SK-N-SH (cell line): ENCODE measurements around the gene ENDOD1.
"Not testable (repeated sequence)": the region's sequence is repeated elsewhere in the genome, so short reads cannot be mapped to it uniquely, and the experiment has no call there.

Source experiments
- CTCF ChIP-seq: fragments of 200-600 bp; sonication (generic); IDR thresholded peaks from 2 replicates; pipeline ENCODE4 v1.6.1; 2017; ENCODE audit warnings: antibody characterized with exemption, mild to moderate bottlenecking, moderate library complexity
- EP300 ChIP-seq, 2 experiments: IDR thresholded peaks; 2 replicates each; pipeline versions ENCODE4 v1.4.0 to v1.6.1; 2012; ENCODE audit warnings: borderline replicate concordance in 1 of 2, low read depth in 1 of 2, low read length in 1 of 2
- FOXJ3 ChIP-seq: sonication (generic); formaldehyde crosslinking; IDR thresholded peaks from 2 replicates; pipeline ENCODE4 v1.5.1; 2020; ENCODE audit warnings: mild to moderate bottlenecking, missing genetic modification reagents
- GABPA ChIP-seq: IDR thresholded peaks from 2 replicates; pipeline ENCODE4 v1.4.0; 2012; ENCODE audit warnings: low read depth, mild to moderate bottlenecking
- JUND ChIP-seq: IDR thresholded peaks from 2 replicates; pipeline ENCODE4 v1.4.0; 2012
- POLR2AphosphoS5 ChIP-seq: IDR thresholded peaks from 2 replicates; pipeline ENCODE4 v1.6.1; 2012; ENCODE audit warnings: low read depth, low read length
- RXRA ChIP-seq: IDR thresholded peaks from 2 replicates; pipeline ENCODE4 v1.4.0; 2012; ENCODE audit warnings: low read depth, mild to moderate bottlenecking, borderline replicate concordance
- SIN3A ChIP-seq: IDR thresholded peaks from 2 replicates; pipeline ENCODE4 v1.6.1; 2012; ENCODE audit warnings: low read depth, mild to moderate bottlenecking, low read length, moderate library complexity, borderline replicate concordance
- SMC3 ChIP-seq: IDR thresholded peaks from 2 replicates; pipeline ENCODE4 v1.6.1; 2012; ENCODE audit warnings: low read depth, low read length, improper control_type of control experiment
- TAF1 ChIP-seq: IDR thresholded peaks from 2 replicates; pipeline ENCODE4 v1.6.1; 2012; ENCODE audit warnings: low read depth, mild to moderate bottlenecking, low read length, moderate library complexity, borderline replicate concordance
- TCF12 ChIP-seq: IDR thresholded peaks from 2 replicates; pipeline ENCODE4 v1.4.0; 2012
- USF2 ChIP-seq: fragments of 150-350 bp; IDR thresholded peaks from 2 replicates; pipeline ENCODE4 v1.6.1; 2017; ENCODE audit warnings: antibody characterized with exemption, low read length, low read depth, borderline replicate concordance
- ZBTB33 ChIP-seq: IDR thresholded peaks from 2 replicates; pipeline ENCODE4 v1.4.0; 2012; ENCODE audit warnings: low read depth, borderline replicate concordance

- not testable (repeated sequence) for TF ChIP-seq EP300 (IDR thresholded peaks at IDR 0.05; ENCODE audit: borderline replicate concordance in 1 of 2, low read depth in 1 of 2, low read length in 1 of 2); CTCF; ZBTB33; USF2; POLR2AphosphoS5; TCF12; FOXJ3; SIN3A; TAF1; SMC3; RXRA; JUND; GABPA
These were observed 21.8 kb downstream of the ENDOD1 start for GRCh38 chr11:95111471-95111870.
